DND-41 (cell line): ENCODE data around the gene IFNL4.

ENCODE experiments used
- CTCF ChIP-seq: IDR thresholded peaks from 2 replicates; pipeline ENCODE4 v1.5.1; 2012; ENCODE audit warnings: borderline replicate concordance, low read length, moderate library complexity, mild to moderate bottlenecking; ENCODE audit not compliant: poor library complexity, severe bottlenecking; ENCODE audit errors: extremely low read depth
- EZH2 ChIP-seq: IDR thresholded peaks from 3 replicates; pipeline ENCODE4 v1.6.1; 2012; ENCODE audit warnings: borderline replicate concordance, low read depth, mild to moderate bottlenecking, moderate library complexity, low read length, inconsistent platforms; ENCODE audit not compliant: severe bottlenecking

- TF ChIP-seq EZH2, result no peak
- no peak for TF ChIP-seq CTCF
Observed at GRCh38 chr19:39218230-39219007, 30.2 kb downstream of the IFNL4 start.
